Naive thymus-derived CD4-positive, alpha-beta T cell (primary cell): ENCODE measurements around the gene ATP11A. TPM values are rescaled to one million over a fixed set of nuclear protein-coding genes. Genes with fewer than 3 reads are reported as not detected.
"Not testable (repeated sequence)": the region's sequence is repeated elsewhere in the genome, so short reads cannot be mapped to it uniquely, and the experiment has no call there.

Experiments used
- ATAC-seq: fragments of 150-1000 bp; cut with Tn5 transposase; 2 replicates; pipeline ENCODE4 v1.10.0; 2021; ENCODE audit warnings: mild to moderate bottlenecking, moderate library complexity
- CTCF ChIA-PET: fragments of 350-600 bp; sonication (Branson Sonifier 250); formaldehyde crosslinking; loops from one replicate; lab custom pipeline; 2021; ENCODE audit warnings: antibody characterized with exemption; lab: Charles Lee
- POLR2A ChIA-PET: fragments of 350-600 bp; sonication (Branson Sonifier 250); formaldehyde crosslinking; loops from one replicate; lab custom pipeline; 2021; ENCODE audit warnings: antibody characterized with exemption, inconsistent platforms; lab: Charles Lee
- DNase-seq, 9 donors: peaks; one replicate each; pipeline versions ENCODE4 v3.0.0 to v3.0.0-alpha.2; 2020 to 2022; ENCODE audit warnings: mixed read lengths in 1 of 9
- H3K27ac ChIP-seq: one replicate; pipeline ENCODE4 v1.7.0; 2013; ENCODE audit warnings: mild to moderate bottlenecking, low read depth, low read length, moderate library complexity
- H3K27me3 ChIP-seq, 2 donors: one replicate each; pipeline ENCODE4 v1.7.0; 2013; ENCODE audit warnings: low read length in 2 of 2, mild to moderate bottlenecking in 2 of 2, moderate library complexity in 2 of 2; ENCODE audit not compliant: control insufficient read depth in 2 of 2, insufficient read depth in 2 of 2
- H3K36me3 ChIP-seq, 3 experiments: 1 replicate in 2 of 3; 2 replicates in 1 of 3; pipeline ENCODE4 v1.7.0; 2013; ENCODE audit warnings: low read length in 3 of 3, mild to moderate bottlenecking in 3 of 3, moderate library complexity in 1 of 3; ENCODE audit not compliant: insufficient read depth in 3 of 3, control insufficient read depth in 2 of 3
- H3K4me1 ChIP-seq, 2 donors: one replicate each; pipeline ENCODE4 v1.7.0; 2013; ENCODE audit warnings: low read length in 2 of 2, mild to moderate bottlenecking in 2 of 2, moderate library complexity in 1 of 2; ENCODE audit not compliant: control insufficient read depth in 2 of 2, insufficient read depth in 2 of 2
- H3K4me3 ChIP-seq: 2 replicates; pipeline ENCODE4 v1.7.0; 2013; ENCODE audit warnings: mild to moderate bottlenecking, low read length
- H3K9me3 ChIP-seq, 3 experiments: 1 replicate in 2 of 3; 2 replicates in 1 of 3; pipeline ENCODE4 v1.7.0; 2013; ENCODE audit warnings: low read length in 3 of 3; ENCODE audit not compliant: control insufficient read depth in 2 of 3
- H3K27ac Mint-ChIP-seq, 9 donors: one replicate each; pipeline ENCODE4 v1.8.0; 2020 to 2022; ENCODE audit warnings: mixed read lengths in 9 of 9, mild to moderate bottlenecking in 8 of 9, moderate library complexity in 5 of 9, inconsistent platforms in 2 of 9
- H3K27me3 Mint-ChIP-seq, 5 donors: one replicate each; pipeline ENCODE4 v1.8.0; 2021 to 2022; ENCODE audit warnings: mixed read lengths in 5 of 5, mild to moderate bottlenecking in 1 of 5
- H3K36me3 Mint-ChIP-seq, 5 donors: one replicate each; pipeline ENCODE4 v1.8.0; 2020 to 2022; ENCODE audit warnings: mixed read lengths in 5 of 5, mild to moderate bottlenecking in 3 of 5, inconsistent platforms in 1 of 5
- H3K4me1 Mint-ChIP-seq, 7 donors: one replicate each; pipeline ENCODE4 v1.8.0; 2020 to 2022; ENCODE audit warnings: mixed read lengths in 7 of 7, mild to moderate bottlenecking in 3 of 7, inconsistent platforms in 1 of 7
- H3K4me3 Mint-ChIP-seq, 10 donors: one replicate each; pipeline ENCODE4 v1.8.0; 2020 to 2022; ENCODE audit warnings: mild to moderate bottlenecking in 10 of 10, mixed read lengths in 10 of 10, moderate library complexity in 6 of 10, inconsistent platforms in 2 of 10
- H3K9me3 Mint-ChIP-seq, 11 donors: one replicate each; pipeline ENCODE4 v1.8.0; 2020 to 2022; ENCODE audit warnings: mixed read lengths in 11 of 11, mild to moderate bottlenecking in 4 of 11, inconsistent platforms in 1 of 11, moderate library complexity in 1 of 11
- intact Hi-C, 2 donors: fragments of 100-400 bp; cut with micrococcal nuclease; formaldehyde crosslinking; loops; one replicate each; pipeline ENCODE4 v1.15.1; 2023
- polyA plus RNA-seq, 2 donors: library from polyadenylated mRNA; unstranded; fragments of 300-500 nt; fragmentation: Illumina TruSeq; gene quantifications; one replicate each; pipeline ENCODE4 v1.2.3, GENCODE V29; 2021
- total RNA-seq, 6 experiments: library from RNA in 5 of 6; stranded (reverse) in 5 of 6; gene quantifications; 1 replicate in 5 of 6; 2 replicates in 1 of 6; pipeline ENCODE4 v1.2.3 and lab custom pipeline; 2021 to 2026

Gene ATP11A
- total and polyA plus RNA-seq, 7 experiments from 2014 or later = 4.3 to 111 (median 58.5) TPM

DNA sequence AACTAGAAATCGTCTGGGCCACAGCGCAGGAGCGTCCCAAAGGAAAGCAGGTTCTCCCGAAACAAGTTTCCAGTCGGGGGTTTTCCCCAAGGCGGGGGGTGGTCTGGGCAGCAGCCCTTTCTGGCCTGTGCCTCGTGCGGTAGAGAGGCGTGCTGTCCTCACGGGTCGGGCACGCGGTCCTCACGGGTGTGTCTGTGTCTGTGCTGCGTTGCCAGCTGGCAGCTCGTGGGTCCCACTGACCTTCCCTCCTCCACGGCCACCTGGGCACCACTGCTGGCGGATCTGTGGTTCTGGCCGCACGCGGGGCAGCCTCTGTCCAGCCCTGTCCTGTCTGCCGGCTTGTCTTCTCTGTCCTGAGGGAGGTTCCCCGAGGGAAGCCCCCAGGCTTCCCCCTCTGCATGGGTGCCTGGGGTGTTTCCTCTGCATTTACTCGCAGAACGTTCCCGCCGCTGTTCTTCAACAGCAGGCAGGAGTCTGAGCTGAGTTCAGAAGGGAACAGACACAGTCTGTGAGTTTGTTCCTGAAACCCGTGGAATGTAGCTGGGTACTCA is 181.0 kb downstream of the ATP11A start:
- peaks cover 0 to 19% (median 5%) of the 10 kb centered on the region in 3 experiments for H3K36me3 ChIP-seq
- ATAC-seq (no peak), DNase-seq (no peak)
- peaks cover 0 to 17% of the 10 kb centered on the region in 2 donors for H3K4me1 ChIP-seq
- Mint-ChIP-seq H3K4me1 (peaks cover 22 to 35% (median 27%) of the 10 kb centered on the region in 7 donors), H3K27me3 (peaks cover 0 to 4% (median 0%) of the 10 kb centered on the region in 5 donors), H3K27ac (peak overlapping the region in 1 of 9 donors; percentile 39), H3K9me3 (peaks cover 0 to 29% (median 18%) of the 10 kb centered on the region in 11 donors), H3K36me3 (peaks cover 28 to 61% (median 43%) of the 10 kb centered on the region in 5 donors), H3K4me3 (peak overlapping the region in 1 of 10 donors; percentile 10)
- intact Hi-C loops = loop anchor here in 1 of 2 donors (5.0 kb wide), 1 partner anchor 179 kb away; the partner anchor contains the start of gene ATP11A
- CTCF ChIA-PET = no interaction called here
- no peak overlapping the region for H3K27ac ChIP-seq
- POLR2A ChIA-PET = no interaction called here
- no peaks in the 10 kb centered on the region for H3K27me3 ChIP-seq
- peaks cover 0 to 16% (median 3%) of the 10 kb centered on the region in 3 experiments for H3K9me3 ChIP-seq
- H3K4me3 ChIP-seq = no peak overlapping the region

DNA sequence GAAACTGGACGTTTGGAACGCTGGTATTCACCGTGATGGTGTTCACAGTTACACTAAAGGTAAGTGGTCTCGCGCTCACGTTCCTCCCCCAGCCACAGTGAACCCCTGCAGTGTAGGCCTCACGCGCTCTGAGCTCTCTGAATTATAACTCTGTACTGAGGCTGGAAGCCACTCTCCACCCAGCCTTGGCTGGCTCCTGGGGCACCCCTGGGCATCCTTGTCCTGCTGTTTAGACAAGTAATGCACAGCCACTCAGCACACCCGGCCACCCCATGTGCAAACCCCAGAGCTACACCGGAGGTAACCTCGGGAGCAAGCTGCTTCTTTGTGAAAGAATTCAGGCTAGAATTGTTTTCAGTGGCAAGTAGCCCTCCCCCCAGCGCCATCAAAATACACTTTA is 181.9 kb downstream of the ATP11A start:
- intact Hi-C loops = loop anchor here in 1 of 2 donors (5.0 kb wide), 1 partner anchor 179 kb away; the partner anchor contains the start of gene ATP11A
- no peak overlapping the region for H3K4me3 Mint-ChIP-seq

DNA sequence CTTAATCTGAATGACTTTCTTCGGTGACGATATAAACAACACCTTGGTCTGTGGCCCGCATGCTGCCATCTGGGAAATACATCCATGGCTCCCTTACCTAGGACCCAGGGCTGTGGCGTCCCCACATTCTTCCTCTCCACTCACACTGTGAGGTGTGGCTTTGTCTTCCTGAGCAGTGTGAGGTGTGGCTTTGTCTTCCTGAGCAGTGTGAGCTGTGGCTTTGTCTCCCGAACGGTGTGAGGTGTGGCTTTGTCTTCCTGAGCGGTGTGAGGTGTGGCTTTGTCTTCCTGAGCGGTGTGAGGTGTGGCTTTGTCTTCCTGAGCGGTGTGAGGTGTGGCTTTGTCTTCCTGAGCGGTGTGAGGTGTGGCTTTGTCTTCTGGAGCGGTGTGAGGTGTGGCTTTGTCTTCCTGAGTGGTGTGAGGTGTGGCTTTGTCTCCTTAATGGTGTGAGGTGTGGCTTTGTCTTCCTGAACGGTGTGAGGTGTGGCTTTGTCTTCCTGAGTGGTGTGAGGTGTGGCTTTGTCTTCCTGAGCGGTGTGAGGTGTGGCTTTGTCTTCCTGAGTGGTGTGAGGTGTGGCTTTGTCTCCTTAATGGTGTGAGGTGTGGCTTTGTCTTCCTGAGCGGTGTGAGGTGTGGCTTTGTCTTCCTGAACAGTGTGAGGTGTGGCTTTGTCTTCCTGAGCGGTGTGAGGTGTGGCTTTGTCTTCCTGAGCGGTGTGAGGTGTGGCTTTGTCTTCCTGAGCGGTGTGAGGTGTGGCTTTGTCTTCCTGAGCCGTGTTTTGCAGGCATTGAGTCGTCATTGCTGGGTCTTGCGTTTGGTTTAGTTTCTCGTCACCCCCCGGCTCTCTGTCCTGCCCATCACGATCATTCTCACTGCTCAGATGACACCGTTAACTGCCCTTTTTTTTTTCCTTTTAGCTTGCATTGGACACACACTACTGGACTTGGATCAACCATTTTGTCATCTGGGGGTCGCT is 183.1 kb downstream of the ATP11A start:
- POLR2A ChIA-PET, CTCF ChIA-PET, H3K27me3 Mint-ChIP-seq, H3K27me3 ChIP-seq: not testable (repeated sequence)
- Mint-ChIP-seq H3K36me3 (peaks cover 24 to 56% (median 37%) of the 10 kb centered on the region in 5 donors), H3K4me3 (peak overlapping the region; percentile 23 to 78 (median 55)), H3K9me3 (peaks cover 0 to 29% (median 18%) of the 10 kb centered on the region in 11 donors), H3K4me1 (peaks cover 22 to 35% (median 28%) of the 10 kb centered on the region in 7 donors), H3K27ac (peak overlapping the region; percentile 86 to 95 (median 90))
- DNase-seq (peak in 8 of 9 donors; percentile 23 to 70 (median 56)), ATAC-seq (peak; percentile 74)
- peak overlapping the region; percentile 43 for H3K27ac ChIP-seq
- peaks cover 0 to 16% (median 3%) of the 10 kb centered on the region in 3 experiments for H3K9me3 ChIP-seq
- H3K4me1 ChIP-seq = peaks cover 0 to 17% of the 10 kb centered on the region in 2 donors
- intact Hi-C loops = loop anchor here in 1 of 2 donors (5.0 kb wide), 1 partner anchor 181 kb away; the partner anchor contains the start of gene ATP11A
- peaks cover 0 to 18% (median 0%) of the 10 kb centered on the region in 3 experiments for H3K36me3 ChIP-seq
- peak overlapping the region; percentile 8 for H3K4me3 ChIP-seq

More for the DNA sequence above, 181.9 kb downstream of the ATP11A start:
- Histone ChIP-seq H3K27ac (no peak overlapping the region), H3K36me3 (peaks cover 0 to 19% (median 0%) of the 10 kb centered on the region in 3 experiments), H3K4me1 (peaks cover 0 to 17% of the 10 kb centered on the region in 2 donors), H3K27me3 (no peaks in the 10 kb centered on the region), H3K9me3 (peaks cover 0 to 16% (median 3%) of the 10 kb centered on the region in 3 experiments), H3K4me3 (no peak overlapping the region)
- DNase-seq = no peak
- Mint-ChIP-seq H3K36me3 (peaks cover 26 to 59% (median 38%) of the 10 kb centered on the region in 5 donors), H3K27ac (peak overlapping the region in 3 of 9 donors; percentile 10 to 38 (median 21)), H3K27me3 (peaks cover 0 to 4% (median 0%) of the 10 kb centered on the region in 5 donors), H3K9me3 (peaks cover 0 to 29% (median 18%) of the 10 kb centered on the region in 11 donors), H3K4me1 (peaks cover 22 to 35% (median 27%) of the 10 kb centered on the region in 7 donors)
- ChIA-PET POLR2A (no interaction called here), CTCF (no interaction called here)
- ATAC-seq = no peak

DNA sequence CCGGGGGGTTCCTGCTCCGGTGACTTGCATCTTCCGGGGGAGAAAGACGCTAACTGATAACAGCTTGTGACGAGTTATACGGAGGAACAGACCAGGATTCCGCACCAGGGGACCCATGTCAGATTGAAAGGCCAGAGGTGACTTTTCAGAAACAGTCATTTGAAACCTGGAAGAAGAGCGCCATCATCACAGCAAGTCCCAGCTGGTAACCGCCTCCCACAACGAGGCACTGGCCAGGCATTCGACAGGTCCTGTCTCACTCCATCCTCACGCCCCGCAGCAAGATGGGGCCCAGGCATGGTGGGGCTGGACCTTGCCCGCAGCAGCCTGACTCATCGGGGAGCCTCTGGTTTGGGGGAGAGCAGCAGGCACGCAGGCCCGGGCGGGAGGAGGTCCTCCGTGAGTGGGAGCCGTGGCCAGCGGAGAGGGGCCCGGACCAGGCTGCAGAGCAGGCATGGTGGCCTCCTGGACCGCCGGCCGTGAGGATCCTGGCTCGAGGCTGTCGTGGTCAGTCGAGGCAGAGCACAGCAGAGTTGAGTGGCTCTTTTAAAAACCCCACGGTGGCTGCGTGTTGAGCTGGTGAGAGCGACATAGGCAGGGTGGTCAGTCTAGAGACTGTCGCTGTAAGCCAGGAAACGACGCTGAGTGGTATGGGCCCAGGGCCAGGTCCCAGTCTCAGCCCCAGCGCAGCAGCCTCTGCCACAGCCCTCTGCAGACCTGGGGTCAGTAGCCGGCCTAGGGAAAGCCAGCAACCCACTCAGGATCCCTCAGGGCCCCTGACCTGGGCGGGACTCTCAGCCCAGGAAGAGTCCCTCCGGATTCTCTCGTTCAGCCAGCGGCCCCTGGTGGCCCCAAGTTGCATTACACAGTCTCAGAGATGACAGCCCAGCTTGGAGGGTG is 184.3 kb downstream of the ATP11A start:
- Mint-ChIP-seq H3K27me3 (peaks cover 0 to 4% (median 0%) of the 10 kb centered on the region in 5 donors), H3K36me3 (peaks cover 15 to 52% (median 37%) of the 10 kb centered on the region in 5 donors), H3K4me3 (peak overlapping the region in 8 of 10 donors; percentile 4 to 78 (median 67)), H3K27ac (peak overlapping the region; percentile 86 to 95 (median 90)), H3K9me3 (peaks cover 0 to 29% (median 15%) of the 10 kb centered on the region in 11 donors), H3K4me1 (peaks cover 21 to 33% (median 28%) of the 10 kb centered on the region in 7 donors)
- Histone ChIP-seq H3K27me3 (no peaks in the 10 kb centered on the region), H3K9me3 (peaks cover 0 to 16% (median 3%) of the 10 kb centered on the region in 3 experiments), H3K27ac (no peak overlapping the region), H3K36me3 (peaks cover 0 to 29% (median 0%) of the 10 kb centered on the region in 3 experiments), H3K4me1 (peaks cover 0 to 17% of the 10 kb centered on the region in 2 donors), H3K4me3 (peak overlapping the region; percentile 8)
- intact Hi-C loops = loop anchor here in 1 of 2 donors (1.0 to 5.0 kb wide), 2 partner anchors 182 to 234 kb away; partner anchors contain the start of gene ATP11A
- peak in 5 of 9 donors; percentile 25 to 75 (median 50) for DNase-seq
- ATAC-seq = peak; percentile 84
- ChIA-PET POLR2A (no interaction called here), CTCF (no interaction called here)

DNA sequence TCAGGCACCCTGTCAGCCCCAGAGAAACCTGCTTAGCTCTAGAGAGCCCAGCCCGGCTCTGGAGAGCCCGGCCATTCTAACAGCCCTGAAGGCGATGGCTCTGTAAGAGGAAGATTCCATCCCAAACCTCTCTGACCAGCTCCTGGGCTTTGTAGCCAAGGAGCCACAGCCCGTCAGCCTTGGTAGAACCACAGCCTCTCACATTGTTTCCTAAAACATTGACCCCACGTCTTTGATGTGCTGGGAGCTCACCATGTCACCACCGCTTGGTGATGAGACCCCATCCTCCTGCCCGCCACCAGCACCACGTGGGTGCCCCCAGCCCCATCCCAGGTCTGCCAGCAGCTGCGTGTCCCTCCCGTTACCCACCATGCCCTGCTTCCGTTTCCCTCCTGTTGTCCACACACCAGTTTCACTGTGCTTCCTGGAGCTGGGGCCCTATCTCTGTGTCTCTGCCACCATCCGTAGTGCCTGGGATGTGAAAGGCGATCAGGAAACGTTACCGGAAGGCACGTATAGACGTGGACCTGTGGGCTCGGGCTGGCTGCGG is 185.0 kb downstream of the ATP11A start:
- Histone ChIP-seq H3K27ac (no peak overlapping the region), H3K4me3 (no peak overlapping the region), H3K9me3 (peaks cover 0 to 16% (median 3%) of the 10 kb centered on the region in 3 experiments), H3K27me3 (no peaks in the 10 kb centered on the region), H3K36me3 (peaks cover 0 to 34% (median 0%) of the 10 kb centered on the region in 3 experiments), H3K4me1 (peaks cover 0 to 17% of the 10 kb centered on the region in 2 donors)
- ATAC-seq (no peak), DNase-seq (no peak)
- POLR2A ChIA-PET = no interaction called here
- CTCF ChIA-PET = no interaction called here
- Mint-ChIP-seq H3K36me3 (peaks cover 15 to 54% (median 43%) of the 10 kb centered on the region in 5 donors), H3K9me3 (peaks cover 0 to 29% (median 15%) of the 10 kb centered on the region in 11 donors), H3K27me3 (peaks cover 0 to 4% (median 0%) of the 10 kb centered on the region in 5 donors), H3K4me3 (peak overlapping the region in 5 of 10 donors; percentile 14 to 69 (median 28)), H3K27ac (peak overlapping the region; percentile 12 to 77 (median 63)), H3K4me1 (peaks cover 21 to 33% (median 27%) of the 10 kb centered on the region in 7 donors)
- intact Hi-C loops = loop anchor here in 1 of 2 donors (1.0 to 5.0 kb wide), 2 partner anchors 183 to 235 kb away; partner anchors contain the start of gene ATP11A
